GM19025 (cell line): ENCODE measurements around the gene LHFPL4.
"Not testable (repeated sequence)": the region's sequence is repeated elsewhere in the genome, so short reads cannot be mapped to it uniquely, and the experiment has no call there.

Experiments
- ATAC-seq: cut with Tn5 transposase; IDR thresholded peaks from one replicate; pipeline ENCODE4 v1.9.1; 2021; ENCODE audit warnings: mild to moderate bottlenecking, low read depth, moderate library complexity; ENCODE audit not compliant: unreplicated experiment

LHFPL4 gene

GRCh38 chr3:9548991-9549390 is 4.6 kb downstream of the LHFPL4 start:
- ATAC-seq, result no peak

GRCh38 chr3:9542182-9542581 is 11.4 kb downstream of the LHFPL4 start:
- no peak for ATAC-seq

- ATAC-seq, result no peak
Measured at GRCh38 chr3:9536212-9536611, 17.4 kb downstream of the LHFPL4 start.

GRCh38 chr3:9534429-9534828 is 19.2 kb downstream of the LHFPL4 start:
- ATAC-seq, result no peak

GRCh38 chr3:9525078-9525477 is 28.5 kb downstream of the LHFPL4 start:
- ATAC-seq, result no peak

- ATAC-seq, result no peak
Measured at GRCh38 chr3:9514956-9515355, 38.7 kb downstream of the LHFPL4 start.

GRCh38 chr3:9514306-9514705 is 39.3 kb downstream of the LHFPL4 start:
- ATAC-seq, result no peak

GRCh38 chr3:9512456-9513045 is 41.1 kb downstream of the LHFPL4 start:
- no peak for ATAC-seq

GRCh38 chr3:9508781-9509180 is 44.8 kb downstream of the LHFPL4 start:
- no peak for ATAC-seq

- no peak for ATAC-seq
Measured at GRCh38 chr3:9507586-9508578, 45.7 kb downstream of the LHFPL4 start.

- no peak for ATAC-seq
Measured at GRCh38 chr3:9503283-9503682, 50.3 kb downstream of the LHFPL4 start.

- no peak for ATAC-seq
Measured at GRCh38 chr3:9501226-9501625, 52.4 kb downstream of the LHFPL4 start.

GRCh38 chr3:9500108-9501050 is 53.2 kb downstream of the LHFPL4 start:
- ATAC-seq, result no peak

GRCh38 chr3:9499455-9500107 is 54.0 kb downstream of the LHFPL4 start:
- ATAC-seq, result no peak

- no peak for ATAC-seq
Measured at GRCh38 chr3:9498781-9499180, 54.8 kb downstream of the LHFPL4 start.

- ATAC-seq, result no peak
Measured at GRCh38 chr3:9497821-9498565, 55.6 kb downstream of the LHFPL4 start.

- no peak for ATAC-seq
Measured at GRCh38 chr3:9496893-9497292, 56.7 kb downstream of the LHFPL4 start.

GRCh38 chr3:9494036-9494435 is 59.6 kb downstream of the LHFPL4 start:
- not testable (repeated sequence) for ATAC-seq

GRCh38 chr3:9491506-9491905 is 62.1 kb downstream of the LHFPL4 start:
- no peak for ATAC-seq

GRCh38 chr3:9485248-9485647 is 68.4 kb downstream of the LHFPL4 start:
- no peak for ATAC-seq
